ENCODE measurements around the gene DOK1. TPM values are rescaled to one million over a fixed set of nuclear protein-coding genes. Genes with fewer than 3 reads are reported as not detected.

Gene DOK1
- total RNA-seq, 1 experiment from 2014 or later: 4.7 TPM

DNA sequence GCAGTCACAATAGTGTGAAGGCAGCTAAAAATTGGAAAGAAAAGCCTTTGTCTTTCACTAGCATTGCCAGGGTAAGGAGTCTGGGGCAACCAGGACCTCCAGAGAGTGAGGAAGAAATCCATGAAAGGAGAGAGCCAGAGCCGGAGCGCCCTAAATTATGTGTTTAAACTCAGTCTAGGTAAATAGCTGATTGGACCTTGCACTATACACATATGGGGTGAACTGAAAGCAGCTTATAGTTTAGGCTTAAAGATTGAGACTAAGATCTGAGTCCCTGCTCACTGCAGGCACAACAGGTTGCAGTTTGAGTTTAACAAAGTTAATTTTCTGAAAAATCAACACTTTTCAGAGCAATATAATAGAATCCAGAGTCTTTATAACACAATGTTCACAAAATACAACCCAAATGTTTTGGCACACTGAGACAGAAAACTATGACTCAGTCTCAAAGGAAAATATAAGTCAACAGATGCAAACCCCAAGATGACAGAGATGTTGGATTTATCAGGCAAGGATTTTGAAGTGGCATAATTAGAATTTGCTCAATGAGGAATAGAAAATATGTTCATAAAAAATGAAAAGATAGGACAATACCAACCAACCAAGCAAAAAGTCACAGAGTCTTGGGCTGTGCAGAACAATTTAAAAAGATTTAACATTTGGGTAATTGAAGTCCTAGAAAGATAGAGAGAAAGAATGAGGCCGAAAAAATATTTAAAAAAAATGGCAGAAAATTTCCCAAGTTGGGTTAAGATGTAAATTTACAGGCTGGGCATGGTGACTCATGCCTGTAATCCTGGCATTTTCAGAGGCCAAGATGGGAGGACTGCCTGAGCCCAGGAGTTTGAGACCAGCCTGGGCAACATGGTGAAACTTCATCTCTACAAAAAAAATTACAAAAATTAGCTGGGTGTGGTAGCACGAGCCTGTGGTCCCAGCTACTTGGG is 39.6 kb downstream of the DOK1 start:
- H3K4me1 ChIP-seq (ENCODE audit: insufficient read depth, low read length): no peaks in the 10 kb centered on the region
- no peaks in the 10 kb centered on the region for H3K27me3 ChIP-seq (ENCODE audit: low read length)
- no peaks in the 10 kb centered on the region for H3K9me3 ChIP-seq (ENCODE audit: low read length)
- no peaks in the 10 kb centered on the region for H3K9me2 ChIP-seq (replicated peaks; ENCODE audit: low read length)
- H3K4me2 ChIP-seq (ENCODE audit: low read length): no peak overlapping the region
- no peaks in the 10 kb centered on the region for H4K20me1 ChIP-seq (ENCODE audit: low read length)
- no peak for TF ChIP-seq EZH2 (IDR thresholded peaks at IDR 0.05; ENCODE audit: low read length, unreplicated experiment)
- TF ChIP-seq, protein P1, sequence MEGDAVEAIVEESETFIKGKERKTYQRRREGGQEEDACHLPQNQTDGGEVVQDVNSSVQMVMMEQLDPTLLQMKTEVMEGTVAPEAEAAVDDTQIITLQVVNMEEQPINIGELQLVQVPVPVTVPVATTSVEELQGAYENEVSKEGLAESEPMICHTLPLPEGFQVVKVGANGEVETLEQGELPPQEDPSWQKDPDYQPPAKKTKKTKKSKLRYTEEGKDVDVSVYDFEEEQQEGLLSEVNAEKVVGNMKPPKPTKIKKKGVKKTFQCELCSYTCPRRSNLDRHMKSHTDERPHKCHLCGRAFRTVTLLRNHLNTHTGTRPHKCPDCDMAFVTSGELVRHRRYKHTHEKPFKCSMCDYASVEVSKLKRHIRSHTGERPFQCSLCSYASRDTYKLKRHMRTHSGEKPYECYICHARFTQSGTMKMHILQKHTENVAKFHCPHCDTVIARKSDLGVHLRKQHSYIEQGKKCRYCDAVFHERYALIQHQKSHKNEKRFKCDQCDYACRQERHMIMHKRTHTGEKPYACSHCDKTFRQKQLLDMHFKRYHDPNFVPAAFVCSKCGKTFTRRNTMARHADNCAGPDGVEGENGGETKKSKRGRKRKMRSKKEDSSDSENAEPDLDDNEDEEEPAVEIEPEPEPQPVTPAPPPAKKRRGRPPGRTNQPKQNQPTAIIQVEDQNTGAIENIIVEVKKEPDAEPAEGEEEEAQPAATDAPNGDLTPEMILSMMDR (conservative IDR thresholded peaks at IDR 0.05; ENCODE audit: low read depth, low read length): no peak
- TF ChIP-seq EZH2phosphoT487 (IDR thresholded peaks at IDR 0.05; ENCODE audit: borderline replicate concordance, low read length): no peak
- H3K9ac ChIP-seq (ENCODE audit: low read length): no peak overlapping the region
- H3K36me3 ChIP-seq (ENCODE audit: low read depth, low read length): no peaks in the 10 kb centered on the region
- no peak overlapping the region for H2AFZ ChIP-seq (ENCODE audit: low read length)
- ChIA-PET CTCF (no interaction called here), POLR2A (ENCODE audit: unreplicated experiment) (no interaction called here)
- no peak for DNase-seq
- intact Hi-C loops (cut with micrococcal nuclease): no loop called here
- H3K79me2 ChIP-seq (ENCODE audit: low read length): no peaks in the 10 kb centered on the region
- H3K4me3 ChIP-seq (ENCODE audit: low read length): no peak overlapping the region
- 0 out of 2 replicates have a peak, but pooled peaks have one; percentile 15 for ATAC-seq
- no TSS peak for BruUV-seq (replicated peaks)
- H3F3A ChIP-seq (ENCODE audit: low read length, unreplicated experiment): no peaks in the 10 kb centered on the region
- H3K27ac ChIP-seq (ENCODE audit: low read length): no peak overlapping the region

DNA sequence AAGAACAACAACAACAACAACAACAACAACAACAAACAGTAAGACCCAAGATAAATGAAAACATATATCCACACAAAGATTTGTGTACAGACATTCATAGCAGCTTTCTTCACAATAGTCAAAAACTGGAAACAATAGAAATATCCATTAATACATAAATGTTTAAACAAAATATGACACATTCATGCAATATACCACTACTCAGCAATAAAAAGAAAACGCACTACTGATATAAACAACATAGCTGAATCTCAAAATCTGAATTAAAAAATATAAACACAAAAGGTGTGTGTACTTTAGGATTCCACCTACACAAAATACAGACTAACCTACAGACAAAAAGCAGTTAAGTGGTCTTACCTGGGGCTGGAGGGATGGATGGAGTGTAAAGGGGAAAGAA is 42.1 kb downstream of the DOK1 start:
- H2AFZ ChIP-seq (ENCODE audit: low read length): no peak overlapping the region
- H3K9ac ChIP-seq (ENCODE audit: low read length): no peak overlapping the region
- no peaks in the 10 kb centered on the region for H3K36me3 ChIP-seq (ENCODE audit: low read depth, low read length)
- no peak overlapping the region for H3K4me2 ChIP-seq (ENCODE audit: low read length)
- H3F3A ChIP-seq (ENCODE audit: low read length, unreplicated experiment): no peaks in the 10 kb centered on the region
- TF ChIP-seq EZH2phosphoT487 (IDR thresholded peaks at IDR 0.05; ENCODE audit: borderline replicate concordance, low read length) (no peak), EZH2 (IDR thresholded peaks at IDR 0.05; ENCODE audit: low read length, unreplicated experiment) (no peak)
- TF ChIP-seq, protein P1 (conservative IDR thresholded peaks at IDR 0.05; ENCODE audit: low read depth, low read length): no peak
- peaks cover 8% of the 10 kb centered on the region; the same call in 1 of the 2 replicates for H3K27me3 ChIP-seq (ENCODE audit: low read length)
- DNase-seq: no peak
- H3K79me2 ChIP-seq (ENCODE audit: low read length): no peaks in the 10 kb centered on the region
- ChIA-PET POLR2A (ENCODE audit: unreplicated experiment) (no interaction called here), CTCF (no interaction called here)
- no TSS peak for BruUV-seq (replicated peaks)
- H3K9me2 ChIP-seq (replicated peaks; ENCODE audit: low read length): no peaks in the 10 kb centered on the region
- intact Hi-C loops (cut with micrococcal nuclease): no loop called here
- H3K27ac ChIP-seq (ENCODE audit: low read length): no peak overlapping the region
- no peak overlapping the region for H3K4me3 ChIP-seq (ENCODE audit: low read length)
- H3K4me1 ChIP-seq (ENCODE audit: insufficient read depth, low read length): no peaks in the 10 kb centered on the region
- ATAC-seq: no peak
- H3K9me3 ChIP-seq (ENCODE audit: low read length): no peaks in the 10 kb centered on the region
- no peaks in the 10 kb centered on the region for H4K20me1 ChIP-seq (ENCODE audit: low read length)

DNA sequence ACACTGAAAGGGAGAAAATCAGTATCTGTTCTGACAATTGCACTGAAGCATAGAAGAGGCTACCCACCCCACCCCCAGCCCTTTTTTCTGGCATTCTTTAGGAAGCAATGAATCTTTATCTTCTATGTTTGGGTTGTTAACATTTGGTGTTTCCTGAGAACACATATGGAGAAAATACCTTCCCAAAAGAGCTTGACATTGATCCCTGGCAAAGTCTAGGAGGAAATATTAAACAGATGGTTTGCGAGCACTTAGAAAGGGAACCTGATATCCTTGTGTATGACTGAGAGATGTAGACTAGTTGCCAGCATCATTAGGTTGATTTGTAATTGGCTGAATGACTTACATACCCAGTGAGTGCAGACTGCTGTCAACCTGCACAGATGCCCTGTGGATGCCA is 42.9 kb downstream of the DOK1 start:
- no peak overlapping the region for H3K4me3 ChIP-seq (ENCODE audit: low read length)
- no peak overlapping the region for H3K4me2 ChIP-seq (ENCODE audit: low read length)
- H3F3A ChIP-seq (ENCODE audit: low read length, unreplicated experiment): no peaks in the 10 kb centered on the region
- no peak overlapping the region for H2AFZ ChIP-seq (ENCODE audit: low read length)
- no peak for TF ChIP-seq EZH2phosphoT487 (IDR thresholded peaks at IDR 0.05; ENCODE audit: borderline replicate concordance, low read length)
- TF ChIP-seq EZH2 (IDR thresholded peaks at IDR 0.05; ENCODE audit: low read length, unreplicated experiment): no peak
- TF ChIP-seq, protein P1 (conservative IDR thresholded peaks at IDR 0.05; ENCODE audit: low read depth, low read length): no peak
- H3K27ac ChIP-seq (ENCODE audit: low read length): no peak overlapping the region
- H3K9ac ChIP-seq (ENCODE audit: low read length): no peak overlapping the region
- H3K9me2 ChIP-seq (replicated peaks; ENCODE audit: low read length): no peaks in the 10 kb centered on the region
- no peaks in the 10 kb centered on the region for H3K79me2 ChIP-seq (ENCODE audit: low read length)
- no peaks in the 10 kb centered on the region for H3K9me3 ChIP-seq (ENCODE audit: low read length)
- no peaks in the 10 kb centered on the region for H3K36me3 ChIP-seq (ENCODE audit: low read depth, low read length)
- peaks cover 8% of the 10 kb centered on the region; the same call in 1 of the 2 replicates for H3K27me3 ChIP-seq (ENCODE audit: low read length)
- BruUV-seq (replicated peaks): no TSS peak
- intact Hi-C loops (cut with micrococcal nuclease): no loop called here
- CTCF ChIA-PET: no interaction called here
- no peaks in the 10 kb centered on the region for H4K20me1 ChIP-seq (ENCODE audit: low read length)
- POLR2A ChIA-PET (ENCODE audit: unreplicated experiment): no interaction called here
- H3K4me1 ChIP-seq (ENCODE audit: insufficient read depth, low read length): peaks cover 1% of the 10 kb centered on the region
- DNase-seq (no peak), ATAC-seq (peak; percentile 58)
